GM10266 (cell line): ENCODE results near the gene CALN1.

Source experiments
- DNase-seq: peaks from one replicate; pipeline ENCODE4 v3.0.0; 2012; ENCODE audit errors: extremely low spot score
- TF ChIP-seq, protein P1 (sequence below): IDR thresholded peaks from 2 replicates; pipeline ENCODE4 v1.5.1; 2012; ENCODE audit warnings: mild to moderate bottlenecking, low read depth; ENCODE audit not compliant: control insufficient read depth, insufficient read depth; ENCODE audit errors: missing control alignments

The CALN1 gene

DNA sequence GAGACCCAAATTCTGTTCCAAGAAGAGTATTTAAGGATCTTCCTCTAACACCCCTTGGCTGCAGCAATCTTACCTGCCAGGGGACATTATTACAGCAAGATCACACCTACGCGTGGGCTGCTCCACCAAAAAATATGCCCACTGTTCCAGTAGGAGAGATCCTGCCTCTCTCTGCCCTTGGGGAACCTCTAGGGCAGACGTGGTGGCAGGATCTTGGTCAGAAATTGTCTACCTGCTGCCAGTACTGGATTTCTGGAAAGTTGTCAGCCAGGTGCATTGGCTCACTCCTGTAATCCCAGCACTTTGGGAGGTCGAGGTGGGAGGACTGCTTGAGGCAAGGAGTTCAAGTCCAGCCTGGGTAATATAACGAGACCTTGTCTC is 259.0 kb downstream of the CALN1 start:
- TF ChIP-seq, protein P1, sequence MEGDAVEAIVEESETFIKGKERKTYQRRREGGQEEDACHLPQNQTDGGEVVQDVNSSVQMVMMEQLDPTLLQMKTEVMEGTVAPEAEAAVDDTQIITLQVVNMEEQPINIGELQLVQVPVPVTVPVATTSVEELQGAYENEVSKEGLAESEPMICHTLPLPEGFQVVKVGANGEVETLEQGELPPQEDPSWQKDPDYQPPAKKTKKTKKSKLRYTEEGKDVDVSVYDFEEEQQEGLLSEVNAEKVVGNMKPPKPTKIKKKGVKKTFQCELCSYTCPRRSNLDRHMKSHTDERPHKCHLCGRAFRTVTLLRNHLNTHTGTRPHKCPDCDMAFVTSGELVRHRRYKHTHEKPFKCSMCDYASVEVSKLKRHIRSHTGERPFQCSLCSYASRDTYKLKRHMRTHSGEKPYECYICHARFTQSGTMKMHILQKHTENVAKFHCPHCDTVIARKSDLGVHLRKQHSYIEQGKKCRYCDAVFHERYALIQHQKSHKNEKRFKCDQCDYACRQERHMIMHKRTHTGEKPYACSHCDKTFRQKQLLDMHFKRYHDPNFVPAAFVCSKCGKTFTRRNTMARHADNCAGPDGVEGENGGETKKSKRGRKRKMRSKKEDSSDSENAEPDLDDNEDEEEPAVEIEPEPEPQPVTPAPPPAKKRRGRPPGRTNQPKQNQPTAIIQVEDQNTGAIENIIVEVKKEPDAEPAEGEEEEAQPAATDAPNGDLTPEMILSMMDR = no peak

DNA sequence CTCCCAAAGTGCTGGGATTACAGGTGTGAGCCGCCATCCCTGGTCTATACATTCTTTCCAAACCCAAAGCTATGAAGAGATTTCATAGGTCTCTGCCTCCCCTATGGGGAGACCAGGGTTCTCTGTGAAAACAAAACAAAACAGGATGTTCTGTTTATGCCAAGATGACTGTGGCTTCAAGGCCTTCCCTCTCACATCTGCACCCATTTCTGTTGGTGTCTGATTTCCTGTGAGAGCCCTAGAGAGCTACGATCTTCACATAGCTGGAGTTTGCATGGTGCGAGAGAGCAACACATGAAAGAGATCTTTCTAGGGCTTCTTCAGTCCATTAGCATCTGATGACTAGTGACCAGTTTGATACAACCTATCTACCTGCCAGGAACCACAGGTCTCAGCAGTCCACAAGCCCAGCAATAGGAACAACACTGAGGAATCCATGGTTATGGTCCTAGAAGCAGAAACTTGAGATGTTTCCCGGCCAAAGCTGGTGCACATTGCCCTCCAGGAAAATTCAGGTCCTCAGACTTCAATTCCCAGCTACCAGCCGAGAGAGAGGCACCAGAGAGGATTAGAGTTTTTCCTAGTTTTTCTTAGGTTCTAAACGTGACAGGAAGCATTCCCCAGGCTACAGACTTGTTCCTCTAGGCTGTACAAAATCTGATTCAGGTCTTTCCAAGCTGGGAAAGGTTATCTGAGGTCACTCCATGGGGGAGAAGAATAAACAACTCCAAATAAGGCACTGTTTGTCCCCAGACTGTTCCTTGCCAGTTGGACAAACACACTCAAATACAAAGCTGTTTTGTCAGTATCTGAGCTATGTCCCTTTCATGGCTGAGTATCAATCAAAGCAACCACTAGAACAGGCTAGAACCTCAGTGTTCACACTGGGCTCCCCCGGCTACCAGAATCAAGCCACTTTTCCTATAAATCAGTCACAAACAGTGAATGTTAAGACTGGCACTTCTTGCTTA is 259.7 kb downstream of the CALN1 start:
- no peak for DNase-seq

More for the DNA sequence above, 259.0 kb downstream of the CALN1 start:
- DNase-seq = no peak

DNA sequence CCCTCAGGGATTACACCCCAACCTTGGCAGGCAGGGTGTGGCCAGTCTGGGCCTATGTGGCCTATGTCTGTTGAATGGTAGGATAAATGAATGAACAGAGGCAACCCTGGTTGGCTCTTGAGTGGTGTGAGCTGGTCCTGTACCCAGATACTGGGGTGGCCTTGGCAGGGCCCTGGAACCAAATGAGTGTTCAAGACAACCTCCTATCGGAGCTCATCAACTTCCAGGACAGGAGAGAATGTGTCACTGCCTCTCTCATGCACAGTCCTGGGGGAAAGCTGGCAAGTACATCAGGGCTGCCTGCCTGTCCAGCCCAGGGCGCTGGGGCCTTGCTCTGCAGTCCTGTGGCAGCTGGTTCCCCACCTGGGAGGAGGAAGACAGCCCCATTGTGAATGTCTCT is 271.6 kb downstream of the CALN1 start:
- TF ChIP-seq, protein P1 = no peak
- no peak for DNase-seq

More for the DNA sequence above, 259.7 kb downstream of the CALN1 start:
- TF ChIP-seq, protein P1 = no peak

DNA sequence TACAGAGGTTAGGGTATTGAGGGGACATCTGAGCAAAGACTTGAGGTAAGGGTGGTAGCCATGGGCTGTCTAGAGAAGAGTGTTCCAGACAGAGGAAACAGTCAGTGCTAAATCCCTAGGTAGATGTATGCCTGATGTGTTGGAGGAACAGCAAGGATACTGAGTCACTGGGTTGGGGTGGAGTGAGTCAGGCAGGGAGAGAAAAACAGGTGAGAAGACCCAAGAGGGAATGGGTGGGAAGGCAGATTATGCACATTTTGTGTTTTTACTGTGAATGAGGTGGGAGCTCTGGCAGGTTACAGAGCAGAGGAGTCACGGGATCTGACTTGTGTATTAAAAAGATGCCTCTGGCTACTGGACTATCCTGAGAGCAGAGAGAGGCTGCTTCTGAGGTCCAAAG is 285.0 kb downstream of the CALN1 start:
- DNase-seq = no peak

DNA sequence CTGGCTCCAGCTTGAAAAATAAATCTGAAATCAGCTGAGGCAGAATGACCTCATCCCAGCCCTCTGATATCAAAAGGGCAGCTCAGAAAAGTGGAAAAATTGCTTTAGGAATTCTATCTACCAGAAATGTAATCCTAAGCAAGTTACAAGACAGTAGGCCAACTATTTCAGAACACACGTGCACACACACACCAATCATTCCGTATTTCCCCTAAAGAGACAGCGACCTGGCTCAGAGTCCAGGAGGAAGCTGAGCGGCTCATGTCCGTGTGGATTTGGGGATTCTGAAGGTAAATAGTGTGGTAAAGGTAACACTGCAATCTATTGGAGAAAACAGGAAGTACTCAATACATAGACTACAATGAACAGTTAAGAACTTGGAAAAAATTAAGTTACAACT is 288.2 kb downstream of the CALN1 start:
- TF ChIP-seq, protein P1 = no peak
- no peak for DNase-seq

More for the DNA sequence above, 285.0 kb downstream of the CALN1 start:
- TF ChIP-seq, protein P1 = no peak

DNA sequence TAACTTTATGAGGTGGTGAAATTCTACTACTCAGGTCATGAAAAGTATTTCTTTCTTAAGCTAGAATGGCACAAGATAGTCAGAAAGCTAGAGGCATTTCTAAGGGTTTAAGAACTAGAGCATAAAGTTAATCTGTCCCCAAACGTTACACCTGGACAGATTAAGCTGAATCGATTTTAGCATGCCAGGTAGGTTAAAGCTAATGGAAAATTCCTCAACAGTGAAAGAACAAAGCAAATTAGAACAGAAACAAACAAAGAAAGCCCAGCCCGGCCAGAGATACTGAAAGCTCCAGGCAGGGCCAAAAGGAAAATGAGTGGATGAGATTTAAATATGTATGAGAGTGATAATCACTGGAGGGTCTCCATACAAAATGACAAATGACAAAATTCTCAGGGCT is 293.8 kb downstream of the CALN1 start:
- TF ChIP-seq, protein P1 = no peak
- no peak for DNase-seq

DNA sequence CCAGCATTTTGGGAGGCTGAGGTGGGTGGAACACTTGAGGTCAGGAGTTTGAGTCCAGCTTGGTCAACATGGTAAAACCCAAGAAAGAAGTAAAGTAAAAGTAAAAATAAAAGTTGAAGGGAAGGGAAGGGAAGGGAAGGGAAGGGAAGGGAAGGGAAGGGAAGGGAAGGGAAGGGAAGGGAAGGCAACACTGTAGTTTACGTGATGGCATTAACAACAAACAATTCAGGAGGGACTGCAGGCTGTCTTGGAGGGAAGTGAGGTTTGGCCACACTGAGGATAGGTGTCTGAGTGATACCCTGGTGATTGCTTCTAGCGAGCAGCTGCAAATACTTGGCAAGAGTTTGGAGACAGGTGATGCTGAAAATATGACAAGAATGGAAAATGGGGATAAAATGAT is 298.0 kb downstream of the CALN1 start:
- TF ChIP-seq, protein P1 = no peak
- no peak for DNase-seq
